Astrocyte of the hippocampus (primary cell): ENCODE measurements around the gene NID1.
"Not testable (repeated sequence)": the region's sequence is repeated elsewhere in the genome, so short reads cannot be mapped to it uniquely, and the experiment has no call there.

Experiments
- DNase-seq: peaks from one replicate; pipeline ENCODE4 v3.0.0; 2011; ENCODE audit warnings: low read depth, low spot score

The NID1 gene

DNA sequence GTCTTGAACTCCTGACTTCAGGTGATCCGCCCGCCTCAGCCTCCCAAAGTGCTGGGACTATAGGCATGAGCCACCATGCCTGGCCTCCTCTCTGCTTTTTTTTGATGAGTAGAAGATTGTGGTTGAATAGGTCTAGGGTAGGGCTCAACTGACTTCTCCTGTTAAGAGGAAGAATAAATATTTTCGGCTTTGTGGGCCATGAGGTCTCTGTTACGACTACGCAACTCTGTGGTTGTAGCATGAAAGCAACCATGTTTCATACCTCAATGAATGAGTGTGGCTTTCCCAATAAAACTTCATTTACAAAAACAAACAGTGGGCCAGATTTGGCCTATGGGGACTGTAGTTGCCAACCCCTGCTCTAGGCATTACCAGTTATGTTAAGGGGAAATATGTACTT, 67.8 kb downstream of the NID1 start:
- no peak for DNase-seq

GRCh38 chr1:235996048-235996785, 68.7 kb downstream of the NID1 start:
- no peak for DNase-seq

DNA sequence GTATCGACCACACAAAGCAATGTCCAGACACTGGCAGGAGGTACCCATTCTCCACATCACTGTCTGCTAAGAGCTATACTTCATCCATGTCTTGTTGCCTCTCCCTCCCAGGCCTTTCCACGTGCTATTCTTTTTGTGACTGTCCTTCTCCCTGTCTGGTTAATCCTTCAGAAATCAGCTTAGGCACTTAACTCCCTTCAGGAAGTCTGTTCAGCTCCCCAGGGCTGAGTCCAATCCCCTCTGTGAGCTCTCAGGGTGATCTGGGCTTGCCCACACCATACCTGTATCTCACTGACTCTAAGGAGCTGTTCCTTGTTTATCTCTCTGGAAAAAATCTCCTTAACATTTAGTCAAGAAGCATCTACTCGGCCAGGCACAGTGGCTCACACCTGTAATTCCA, 69.4 kb downstream of the NID1 start:
- no peak for DNase-seq

DNA sequence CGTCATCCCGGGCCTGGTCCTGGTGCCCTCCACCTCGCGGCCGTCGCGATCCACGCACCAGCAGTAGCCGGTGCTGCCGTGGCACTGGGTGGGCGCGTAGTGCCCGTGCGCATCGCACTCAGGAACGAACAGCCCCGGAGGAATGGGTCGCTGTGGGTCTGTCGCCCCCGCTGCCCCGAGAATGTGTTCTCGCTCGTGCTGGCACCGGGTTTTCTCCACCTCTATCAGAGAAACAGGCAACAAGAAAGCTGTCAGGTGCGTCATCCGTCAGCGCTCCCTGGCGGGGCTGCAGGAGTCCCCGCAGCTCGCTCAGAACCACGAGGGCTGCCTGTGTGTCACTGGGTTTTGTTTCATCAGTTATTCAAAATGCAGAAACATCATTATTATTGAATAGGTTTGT, 71.2 kb downstream of the NID1 start:
- DNase-seq = no peak

DNA sequence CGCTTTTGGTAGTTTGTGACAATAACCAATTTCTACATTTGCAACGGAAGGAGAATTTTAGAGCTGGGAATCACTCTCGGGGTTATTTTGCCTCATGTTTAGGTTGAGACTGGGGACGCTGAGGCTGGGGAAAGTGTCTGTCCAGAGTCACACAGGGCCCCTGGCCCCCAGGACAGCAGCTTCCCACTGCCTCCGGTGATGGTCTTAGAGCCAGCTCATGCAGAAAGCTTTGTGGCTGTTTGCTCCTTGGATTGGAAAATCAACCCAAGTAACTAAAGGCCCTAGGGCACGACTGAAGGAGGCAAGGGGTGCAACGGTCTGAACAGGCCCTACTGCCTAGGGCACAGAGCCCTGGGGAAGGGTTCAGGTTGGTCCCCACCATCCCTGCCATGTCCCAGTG, 72.0 kb downstream of the NID1 start:
- no peak for DNase-seq

GRCh38 chr1:235992346-235992745, 72.5 kb downstream of the NID1 start:
- DNase-seq = no peak

DNA sequence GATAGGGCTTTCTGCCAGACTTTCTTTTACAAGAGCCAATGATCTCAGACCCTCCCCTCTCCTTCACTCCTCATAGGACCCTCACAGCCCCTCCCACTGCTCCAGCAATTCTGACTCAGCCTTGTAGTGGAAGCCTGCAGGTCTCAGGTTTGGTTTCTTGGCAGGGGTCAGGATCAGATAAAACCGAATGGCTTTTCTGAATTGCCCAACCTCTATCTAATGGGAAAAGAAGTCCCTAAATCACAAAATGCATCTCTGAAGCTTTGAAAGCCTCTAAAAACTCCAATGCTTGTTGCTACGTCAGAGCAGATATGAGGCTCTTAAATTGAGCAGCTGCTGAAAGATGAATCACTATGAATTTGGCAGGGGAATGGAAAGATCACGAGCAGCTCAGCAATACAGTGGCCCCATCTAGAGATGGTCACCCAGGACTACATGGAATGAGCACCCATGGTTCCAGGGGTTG, 74.5 kb downstream of the NID1 start:
- DNase-seq = no peak

GRCh38 chr1:235989105-235989504, 75.8 kb downstream of the NID1 start:
- DNase-seq = no peak

- DNase-seq = no peak
Observed at GRCh38 chr1:235986869-235987268, 78.0 kb downstream of the NID1 start.

GRCh38 chr1:235984041-235984825, 80.7 kb downstream of the NID1 start:
- peak; percentile 56 for DNase-seq

- no peak for DNase-seq
Observed at GRCh38 chr1:235980976-235981375, 83.9 kb downstream of the NID1 start.

- DNase-seq = no peak
Observed at GRCh38 chr1:235979716-235980333, 85.1 kb downstream of the NID1 start.

GRCh38 chr1:235979176-235979575, 85.7 kb downstream of the NID1 start:
- no peak for DNase-seq

GRCh38 chr1:235976490-235976889, 88.4 kb downstream of the NID1 start:
- no peak for DNase-seq

- DNase-seq = no peak
Observed at GRCh38 chr1:235974616-235975015, 90.3 kb downstream of the NID1 start.

DNA sequence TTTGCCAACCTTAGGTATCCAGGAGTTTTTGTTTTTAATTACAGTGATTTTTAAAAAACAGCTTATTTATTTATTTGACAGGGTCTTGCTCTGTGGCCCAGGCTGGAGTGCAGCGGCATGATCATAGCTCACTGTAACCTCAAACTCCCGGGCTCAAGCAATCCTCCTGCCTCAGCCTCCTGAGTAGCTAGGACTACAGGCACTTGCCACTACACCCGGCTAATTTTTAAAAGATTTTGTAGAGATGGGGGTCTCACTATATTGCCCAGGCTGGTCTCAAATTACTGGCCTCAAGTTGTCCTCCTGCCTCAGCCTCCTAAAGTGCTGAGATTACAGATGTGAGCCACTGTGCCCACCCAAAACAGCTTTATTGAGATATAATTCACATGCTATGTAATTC, 92.2 kb downstream of the NID1 start:
- not testable (repeated sequence) for DNase-seq

DNA sequence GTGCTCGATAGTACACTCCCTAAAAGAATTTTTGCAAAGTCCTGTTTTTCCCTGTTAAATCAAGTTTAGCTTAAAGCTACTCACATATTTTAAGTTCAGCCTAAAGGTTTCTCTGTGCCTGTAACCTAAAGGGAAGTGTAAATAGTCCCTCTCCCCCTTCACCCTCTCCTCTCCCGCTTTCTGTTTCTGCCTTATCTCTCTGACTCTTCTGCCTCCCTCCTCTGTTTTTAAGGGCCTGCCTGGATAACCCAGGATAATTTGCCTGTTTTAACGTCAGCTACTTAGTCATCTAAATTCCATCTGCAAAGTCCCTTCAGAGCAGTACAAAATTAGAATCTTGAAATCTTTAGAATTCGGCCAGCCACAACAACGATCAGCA, 92.6 kb downstream of the NID1 start:
- DNase-seq = peak; percentile 62

GRCh38 chr1:235971571-235972310, 93.1 kb downstream of the NID1 start:
- DNase-seq = peak; percentile 96

DNA sequence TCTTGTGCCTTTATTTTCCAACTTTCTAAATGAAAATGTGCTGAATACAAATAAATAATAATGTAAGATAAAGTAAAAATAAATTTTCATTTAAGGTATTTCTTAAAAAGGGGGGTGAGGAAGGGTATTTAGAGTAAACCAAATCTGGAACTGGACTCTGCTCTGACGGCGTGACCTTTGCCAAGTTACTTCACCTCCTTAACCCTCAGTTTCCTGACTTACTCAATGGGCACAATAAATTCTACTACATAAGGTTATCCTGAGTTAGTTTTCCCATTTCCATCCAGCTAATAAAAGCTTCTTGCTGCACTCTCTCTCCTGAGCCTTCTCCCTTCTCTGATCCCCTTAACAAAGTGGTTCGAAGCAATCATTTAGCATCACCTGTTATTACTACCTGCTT, 93.9 kb downstream of the NID1 start:
- DNase-seq = no peak

- DNase-seq = no peak
Observed at GRCh38 chr1:235968831-235969230, 96.1 kb downstream of the NID1 start.

- DNase-seq = not testable (repeated sequence)
Observed at GRCh38 chr1:235966134-235966533, 98.8 kb downstream of the NID1 start.

DNA sequence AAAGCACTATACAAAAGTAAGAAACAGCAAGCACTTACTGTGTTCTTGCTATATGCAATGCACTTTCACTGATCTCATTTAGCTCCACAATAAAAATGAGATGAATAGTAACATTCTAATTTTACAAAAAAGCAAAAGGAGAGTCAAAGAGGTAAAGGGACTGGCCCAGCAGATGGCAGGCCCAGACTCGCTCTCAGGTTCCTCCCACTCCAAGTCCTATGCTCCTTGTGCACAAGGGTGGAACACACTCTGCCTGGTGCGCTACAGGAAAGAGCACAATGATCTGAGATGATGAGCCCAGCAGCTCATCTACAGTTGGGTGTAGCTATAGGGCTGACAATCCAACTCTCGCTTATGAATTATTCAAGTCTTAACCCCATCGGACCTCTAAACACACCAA, 104.1 kb downstream of the NID1 start:
- no peak for DNase-seq
